Retina (tissue), 1 donor: ENCODE results near the gene C1orf198.

Source experiments
- DNase-seq: peaks from one replicate; pipeline ENCODE4 v3.0.0-alpha.2; 2016

The C1orf198 gene

GRCh38 chr1:230807029-230807428 is 61.3 kb downstream of the C1orf198 start:
- DNase-seq = no peak

GRCh38 chr1:230806552-230806951 is 61.8 kb downstream of the C1orf198 start:
- no peak for DNase-seq

- DNase-seq = no peak
These were observed 63.9 kb downstream of the C1orf198 start for GRCh38 chr1:230804396-230804795.

- DNase-seq = no peak
These were observed 67.2 kb downstream of the C1orf198 start for GRCh38 chr1:230800891-230801840.

- no peak for DNase-seq
These were observed 69.8 kb downstream of the C1orf198 start for GRCh38 chr1:230798491-230798890.

- peak; percentile 81 for DNase-seq
These were observed 70.4 kb downstream of the C1orf198 start for GRCh38 chr1:230797942-230798365.

- DNase-seq = no peak
These were observed 70.9 kb downstream of the C1orf198 start for GRCh38 chr1:230797376-230797920.

- DNase-seq = no peak
These were observed 71.7 kb downstream of the C1orf198 start for GRCh38 chr1:230796626-230797025.

- peak; percentile 12 for DNase-seq
These were observed 73.3 kb downstream of the C1orf198 start for GRCh38 chr1:230794871-230795605.

- DNase-seq = no peak
These were observed 73.9 kb downstream of the C1orf198 start for GRCh38 chr1:230794431-230794830.

GRCh38 chr1:230793463-230793745 is 74.9 kb downstream of the C1orf198 start:
- no peak for DNase-seq

GRCh38 chr1:230792691-230793462 is 75.4 kb downstream of the C1orf198 start:
- DNase-seq = no peak

- DNase-seq = no peak
These were observed 76.2 kb downstream of the C1orf198 start for GRCh38 chr1:230791986-230792564.

- no peak for DNase-seq
These were observed 78.3 kb downstream of the C1orf198 start for GRCh38 chr1:230790026-230790425.

GRCh38 chr1:230788561-230789275 is 79.6 kb downstream of the C1orf198 start:
- no peak for DNase-seq

- DNase-seq = no peak
These were observed 80.8 kb downstream of the C1orf198 start for GRCh38 chr1:230787471-230787870.
